ENCODE results near the gene CYP1B1.
"Not testable (repeated sequence)": the region's sequence is repeated elsewhere in the genome, so short reads cannot be mapped to it uniquely, and the experiment has no call there.

Gene CYP1B1

GRCh38 chr2:38030635-38031355 lies 45.2 kb downstream of the CYP1B1 start:
- FAIRE-seq = no peak

- FAIRE-seq = no peak
Observed at GRCh38 chr2:38029512-38029911, 46.4 kb downstream of the CYP1B1 start.

GRCh38 chr2:38028829-38029228 lies 47.1 kb downstream of the CYP1B1 start:
- no peak for FAIRE-seq

GRCh38 chr2:38026846-38027245 lies 49.1 kb downstream of the CYP1B1 start:
- peak; percentile 70 for FAIRE-seq

- no peak for FAIRE-seq
Observed at GRCh38 chr2:38021589-38021988, 54.4 kb downstream of the CYP1B1 start.

GRCh38 chr2:38020359-38021069 lies 55.4 kb downstream of the CYP1B1 start:
- not testable (repeated sequence) for FAIRE-seq

GRCh38 chr2:38017836-38018235 lies 58.1 kb downstream of the CYP1B1 start:
- no peak for FAIRE-seq
